TTC549 (cell line): ENCODE data around the gene JOSD1.
"Not testable (repeated sequence)": the region's sequence is repeated elsewhere in the genome, so short reads cannot be mapped to it uniquely, and the experiment has no call there.

Source experiments
- FAIRE-seq: peaks from 2 replicates; lab custom pipeline; 2012; peaks lifted over from hg19 to GRCh38; lab: Jason Lieb, UNC

JOSD1 gene

DNA sequence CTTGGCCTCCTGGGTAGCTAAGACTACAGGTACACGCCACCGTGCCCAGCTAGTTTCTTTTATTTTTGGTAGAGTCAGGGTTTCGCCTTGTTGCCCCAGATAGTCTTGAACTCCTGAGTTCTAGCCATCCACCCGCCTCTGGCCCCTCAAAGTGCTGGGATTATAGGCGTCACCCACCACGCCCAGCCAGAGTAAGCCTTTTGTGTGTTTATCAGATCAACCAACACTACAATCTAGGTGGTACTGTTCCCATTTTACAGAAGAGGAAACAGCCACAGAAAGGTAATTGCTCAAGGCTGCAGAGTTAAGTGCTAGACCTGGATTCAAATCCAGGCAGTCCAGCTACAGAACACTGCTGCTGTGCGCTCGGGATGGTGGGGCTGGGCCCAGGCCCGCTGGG is 15.8 kb downstream of the JOSD1 start:
- no peak for FAIRE-seq

DNA sequence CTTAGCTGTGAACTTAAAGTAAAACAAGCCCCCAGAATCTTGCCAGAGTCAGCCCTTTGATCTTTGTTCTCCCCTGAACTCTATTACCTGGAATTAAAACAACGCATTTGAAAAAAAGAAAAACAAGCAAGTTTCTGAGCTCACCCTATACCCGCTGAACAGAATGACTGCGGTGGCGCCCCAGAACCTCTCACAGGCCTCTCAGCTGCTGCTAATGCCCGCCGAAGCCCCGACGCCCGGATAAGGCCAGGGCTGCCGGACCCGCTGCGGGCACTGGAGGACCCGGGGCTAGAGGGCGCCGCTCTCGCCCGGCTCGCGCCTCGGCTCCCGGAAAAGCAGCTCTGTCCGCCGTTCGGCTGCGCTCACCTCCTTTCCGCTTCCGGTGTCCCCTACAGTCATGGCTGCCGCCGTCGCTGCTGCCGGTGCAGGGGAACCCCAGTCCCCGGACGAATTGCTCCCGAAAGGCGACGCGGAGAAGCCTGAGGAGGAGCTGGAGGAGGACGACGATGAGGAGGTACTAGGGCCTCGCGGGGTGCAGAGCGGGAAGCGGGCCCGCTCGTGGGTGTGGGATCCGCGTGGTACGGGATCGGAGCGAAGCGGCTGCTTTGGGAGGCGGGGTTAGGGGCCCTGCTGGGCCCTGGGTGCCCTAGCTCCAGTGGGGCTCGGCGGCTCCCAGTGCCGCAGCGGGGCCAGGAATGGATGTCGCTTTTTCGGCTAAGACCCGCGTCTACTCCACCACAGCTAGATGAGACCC is 19.0 kb downstream of the JOSD1 start, which contains the start of gene TOMM22:
Gene TOMM22, plus strand, starts transcription at position 376 of the 754 bp plus-strand sequence. Its CDS starts 22 bp downstream, at position 398.
- no peak for FAIRE-seq

DNA sequence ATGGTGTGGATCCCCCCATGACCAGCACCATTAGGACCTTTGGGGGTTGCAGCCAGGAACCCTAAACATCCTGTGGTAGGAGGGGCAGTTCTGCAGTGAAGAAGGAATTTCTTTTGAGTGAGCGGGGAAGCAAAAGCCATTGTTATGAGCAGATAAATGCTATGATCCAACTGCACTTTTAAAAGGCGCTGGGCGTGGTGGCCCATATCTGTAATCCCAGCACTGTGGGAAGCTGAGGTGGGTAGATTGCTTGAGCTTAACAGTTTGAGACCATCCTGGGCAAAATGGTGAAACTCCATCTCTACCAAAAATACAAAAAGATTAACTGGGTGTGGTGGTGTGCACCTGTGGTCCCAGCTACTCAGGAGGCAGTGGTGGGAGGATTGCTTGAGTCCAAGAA is 24.9 kb downstream of the JOSD1 start:
- no peak for FAIRE-seq

DNA sequence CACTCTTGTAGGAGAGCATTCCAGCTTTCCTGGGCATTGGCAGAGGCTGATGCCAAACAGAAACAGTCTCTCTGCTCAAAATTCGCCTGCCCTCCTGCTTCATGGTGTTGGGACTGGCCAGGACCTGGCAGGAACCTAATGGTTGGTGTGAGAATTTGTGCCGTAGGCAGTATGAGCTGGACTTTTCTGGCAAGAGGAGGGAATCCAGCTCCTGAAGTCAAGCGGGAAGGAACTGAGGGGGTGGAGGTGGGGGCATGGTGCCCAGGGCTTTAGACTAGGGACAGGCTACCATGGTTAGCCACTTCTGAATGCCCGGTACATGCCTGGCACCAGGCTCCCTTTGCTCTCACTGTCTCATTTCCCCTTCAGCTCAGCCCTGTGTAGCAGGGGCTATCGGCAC is 25.9 kb downstream of the JOSD1 start:
- FAIRE-seq = no peak

DNA sequence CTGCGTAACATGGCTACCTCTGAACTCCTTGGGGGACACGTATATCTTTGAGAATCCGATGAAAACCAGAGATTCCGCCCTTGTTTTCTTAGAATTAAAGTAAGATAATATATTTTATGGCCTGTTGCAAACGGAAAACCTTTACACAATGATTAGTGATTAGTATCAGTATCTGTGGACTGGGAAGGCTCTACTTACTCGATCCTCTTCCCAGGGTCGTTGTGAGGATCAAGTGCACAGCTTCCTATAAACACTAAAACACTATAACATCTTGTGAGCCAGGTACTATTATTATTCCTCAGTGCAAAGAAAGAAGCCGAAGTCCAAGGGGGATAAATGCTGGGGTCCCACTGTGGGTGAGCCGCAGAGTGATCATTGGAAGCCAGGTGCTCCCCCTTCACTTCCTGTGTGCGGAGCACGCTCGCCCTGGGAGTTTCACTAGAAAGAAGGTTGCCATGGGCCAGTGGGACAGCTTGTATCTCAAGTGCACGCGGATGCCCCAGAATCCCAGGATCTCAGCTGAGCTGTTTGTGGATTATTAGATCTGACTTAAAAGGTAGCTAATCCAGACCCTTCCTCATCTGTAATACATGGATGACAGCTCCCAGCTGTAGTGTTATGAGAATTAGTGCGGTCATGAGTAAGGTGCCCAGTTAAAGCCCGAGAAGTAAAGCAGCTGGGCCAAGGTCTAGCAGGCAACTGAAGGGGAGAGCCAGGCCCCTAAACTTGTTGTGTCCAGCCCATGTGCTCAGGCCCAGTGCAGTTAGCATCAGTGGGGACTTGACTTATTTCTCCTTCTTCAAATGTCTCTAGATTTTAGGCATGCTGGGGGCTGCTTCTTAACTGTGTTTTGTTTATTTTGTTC is 43.5 kb downstream of the JOSD1 start:
- FAIRE-seq = no peak

DNA sequence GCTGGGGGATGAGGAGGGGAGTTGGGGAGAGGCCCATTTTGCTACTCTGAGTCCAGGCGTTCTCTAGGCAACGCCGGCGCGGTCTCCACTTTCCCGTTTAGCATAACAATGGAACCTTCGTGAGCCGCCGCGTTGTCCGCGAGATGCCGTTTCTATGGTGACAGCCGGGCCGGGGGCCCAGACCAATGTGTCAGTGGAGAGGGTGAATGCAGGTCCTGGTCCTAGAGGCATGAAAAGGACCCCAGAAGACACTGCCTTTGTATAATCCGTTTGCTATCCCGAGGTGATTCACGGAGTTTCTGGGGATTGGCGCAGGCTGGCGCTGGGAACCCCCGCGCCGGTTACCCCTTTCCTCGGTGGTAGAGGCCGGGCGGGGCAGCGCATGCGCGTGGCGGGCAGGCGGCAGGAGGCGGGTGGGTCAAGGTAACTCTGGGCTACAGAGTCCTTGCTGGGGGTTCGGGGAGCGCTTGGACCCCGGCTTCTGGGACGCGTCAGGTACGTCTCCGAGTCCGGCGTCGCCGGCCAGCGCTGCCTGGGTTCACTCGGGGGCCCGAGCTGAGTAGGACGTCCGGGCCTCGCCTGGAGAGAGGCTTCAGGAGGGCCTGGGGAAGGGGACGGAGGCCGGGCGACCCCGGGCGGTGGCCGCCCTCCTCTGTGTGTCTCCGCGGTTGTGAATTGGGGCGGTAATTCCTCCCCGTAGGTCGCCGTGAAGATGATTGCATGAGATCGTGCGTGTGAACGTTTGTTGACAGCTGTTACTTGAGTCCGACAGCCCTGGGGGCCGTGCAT is 44.3 kb downstream of the JOSD1 start, which contains the start of the genes CBY1 and FAM227A:
Gene CBY1, plus strand, starts transcription at position 383 of the 789 bp plus-strand sequence. CDS start 11,417 bp downstream, outside the sequence.
Gene FAM227A, minus strand, starts transcription at position 137 of the 789 bp plus-strand sequence. CDS start 6,224 bp downstream, outside the sequence.
- no peak for FAIRE-seq

DNA sequence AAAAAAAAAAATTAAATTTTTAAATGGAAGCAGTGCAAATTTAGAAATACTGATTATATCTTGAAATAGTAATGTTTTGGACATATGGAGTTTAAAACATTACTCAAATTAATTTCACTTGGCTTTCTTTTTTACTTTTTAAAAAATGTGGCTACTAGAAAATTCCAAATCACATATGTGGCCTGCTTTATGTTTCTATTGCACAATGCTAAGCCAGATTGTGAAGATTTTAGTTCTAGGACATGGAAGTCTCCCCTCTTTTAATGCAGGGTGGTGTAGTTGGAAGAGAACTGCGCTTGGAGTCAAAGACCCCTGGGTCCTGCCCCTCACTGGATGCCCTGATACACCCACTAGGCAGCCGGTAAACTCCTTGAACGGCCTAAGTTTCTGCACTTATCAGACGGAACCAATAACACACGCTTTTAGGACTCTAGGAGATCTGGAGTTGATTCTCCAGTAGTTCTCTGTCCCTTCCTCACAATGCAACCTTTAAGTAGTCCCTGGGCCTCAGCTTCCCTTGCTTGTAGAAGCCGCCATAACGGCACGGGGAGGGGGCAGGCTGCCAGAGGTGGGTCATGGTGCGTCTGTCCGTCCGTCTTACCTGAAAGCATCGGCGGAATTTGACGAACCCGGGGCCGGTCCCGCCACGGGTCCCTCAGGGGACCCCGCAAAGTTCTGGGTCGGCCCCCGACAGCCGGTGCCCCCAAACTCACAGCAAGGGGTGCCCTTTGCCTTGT is 45.1 kb downstream of the JOSD1 start:
- FAIRE-seq = no peak

DNA sequence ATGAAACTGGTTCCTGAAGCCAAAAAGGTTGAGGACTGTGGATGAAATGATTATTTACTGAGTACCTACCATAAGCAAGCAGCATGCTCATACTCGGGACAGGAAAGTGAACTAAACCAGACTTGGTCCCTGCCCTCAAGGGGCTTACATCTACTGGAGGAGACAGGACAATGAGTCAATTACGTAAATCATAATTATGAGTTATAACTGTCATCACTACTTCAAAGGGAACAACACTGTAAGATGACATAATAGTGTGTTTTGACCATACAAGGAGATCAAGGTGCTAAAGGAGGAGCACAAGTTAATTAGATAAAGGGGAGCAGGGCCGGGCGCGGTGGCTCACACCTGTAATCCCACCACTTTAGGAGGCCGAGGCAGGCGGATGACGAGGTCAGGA is 47.0 kb downstream of the JOSD1 start:
- no peak for FAIRE-seq

DNA sequence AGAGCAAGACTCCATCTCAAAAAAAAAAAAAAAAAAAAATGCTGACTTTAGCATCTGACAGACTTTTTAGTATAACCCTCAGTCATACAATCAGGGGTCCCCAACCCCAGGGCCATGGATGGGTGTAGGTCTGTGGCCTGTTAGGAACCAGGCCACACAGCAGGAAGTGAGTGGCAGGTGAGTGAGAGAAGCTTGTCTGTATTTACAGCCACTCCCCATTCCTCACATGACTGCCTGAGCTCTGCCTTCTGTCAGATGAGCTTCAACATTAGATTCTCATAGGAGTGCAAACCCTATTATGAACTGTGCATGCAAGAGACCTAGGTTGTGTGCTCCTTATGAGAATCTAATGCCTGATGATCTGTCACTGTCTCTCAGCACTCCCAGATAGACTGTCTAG is 47.9 kb downstream of the JOSD1 start:
- no peak for FAIRE-seq

DNA sequence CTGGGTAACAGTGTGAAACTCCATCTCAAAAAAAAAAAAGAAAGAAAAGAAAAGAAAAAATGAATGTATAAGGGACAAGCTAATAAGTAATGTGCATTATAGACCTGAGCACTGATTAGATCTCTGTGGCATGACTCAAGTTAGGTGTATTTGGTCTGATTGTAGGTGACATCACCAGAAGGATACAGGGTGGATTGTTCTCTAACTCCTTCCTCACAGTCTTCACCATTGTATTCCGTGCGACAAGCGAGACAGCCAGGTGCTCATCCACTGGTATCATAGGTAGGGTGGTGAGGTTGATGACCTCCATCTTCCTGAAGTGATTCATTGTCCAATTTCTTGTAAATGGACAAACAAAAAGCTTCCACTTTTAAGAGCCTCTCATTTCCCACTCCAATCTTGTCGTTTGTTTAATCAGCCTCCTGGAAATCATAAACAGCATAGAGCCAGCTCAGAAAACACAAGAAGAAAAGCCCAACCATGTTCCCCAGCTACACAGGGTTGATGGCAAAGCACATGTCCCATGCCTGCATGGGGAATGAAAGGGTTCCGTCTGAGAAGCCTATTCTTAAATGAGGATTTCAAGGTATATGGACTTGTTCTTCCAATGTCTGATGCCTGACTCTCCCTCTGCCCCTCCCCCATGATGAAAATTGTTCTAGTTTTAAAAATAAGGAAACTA is 50.8 kb downstream of the JOSD1 start:
- FAIRE-seq = no peak

DNA sequence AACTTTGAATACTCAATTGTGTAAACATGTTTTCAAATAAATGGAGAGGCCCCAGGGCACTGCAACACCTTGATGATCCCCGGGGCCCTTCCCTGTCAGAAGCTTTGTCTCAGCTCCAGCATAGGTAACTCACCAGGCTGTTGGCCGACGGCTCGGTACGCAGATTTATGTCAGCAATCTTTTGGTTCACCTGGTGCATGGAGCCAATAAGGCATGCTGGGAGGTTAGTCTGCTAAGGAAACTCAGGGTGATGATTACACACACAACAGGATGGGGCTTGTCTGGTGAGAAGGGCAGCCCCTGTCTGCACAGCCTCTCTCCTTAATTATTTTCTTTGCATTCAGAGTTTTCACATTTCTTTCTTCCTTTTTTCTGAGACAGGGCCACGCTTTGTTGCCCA is 55.3 kb downstream of the JOSD1 start:
- FAIRE-seq = no peak

DNA sequence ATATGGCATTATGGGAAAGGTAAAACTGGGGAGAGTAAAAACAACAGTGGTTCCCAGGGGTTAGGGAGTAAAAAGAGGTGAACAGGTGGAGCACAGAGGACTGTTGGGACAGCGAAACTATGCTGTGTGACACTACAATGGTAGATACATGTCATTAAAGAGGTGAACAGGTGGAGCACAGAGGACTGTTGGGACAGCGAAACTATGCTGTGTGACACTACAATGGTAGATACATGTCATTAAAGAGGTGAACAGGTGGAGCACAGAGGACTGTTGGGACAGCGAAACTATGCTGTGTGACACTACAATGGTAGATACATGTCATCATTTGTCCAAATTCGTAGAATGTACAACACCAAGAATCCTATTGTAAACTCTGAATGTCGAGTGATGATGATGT is 56.5 kb downstream of the JOSD1 start:
- not testable (repeated sequence) for FAIRE-seq

DNA sequence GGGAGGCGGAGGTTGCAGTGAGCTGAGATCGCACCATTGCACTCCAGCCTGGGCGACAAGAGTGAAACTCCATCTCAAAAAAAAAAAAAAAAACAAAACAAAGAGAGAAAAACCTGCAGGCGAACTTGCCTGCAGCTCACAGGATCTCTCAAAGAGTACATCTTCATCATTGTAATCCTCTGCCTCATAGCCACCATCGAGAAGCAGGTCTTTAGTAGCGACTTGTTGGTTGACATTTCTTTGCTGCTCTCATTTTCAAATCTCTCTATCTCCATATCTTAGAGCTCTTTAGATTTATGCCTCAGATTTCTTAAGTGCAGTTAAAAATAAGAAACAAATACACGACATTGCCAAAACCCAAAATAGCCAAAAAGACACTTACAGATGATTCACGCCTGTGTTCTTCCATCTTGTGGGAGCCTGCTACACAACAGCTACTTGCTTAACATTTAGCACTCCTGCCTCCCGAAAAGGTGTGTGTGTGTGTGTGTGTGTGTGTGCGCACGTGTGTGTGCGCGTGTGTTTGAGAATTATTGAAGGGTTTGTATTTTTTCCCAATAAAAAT is 59.2 kb downstream of the JOSD1 start:
- no peak for FAIRE-seq

DNA sequence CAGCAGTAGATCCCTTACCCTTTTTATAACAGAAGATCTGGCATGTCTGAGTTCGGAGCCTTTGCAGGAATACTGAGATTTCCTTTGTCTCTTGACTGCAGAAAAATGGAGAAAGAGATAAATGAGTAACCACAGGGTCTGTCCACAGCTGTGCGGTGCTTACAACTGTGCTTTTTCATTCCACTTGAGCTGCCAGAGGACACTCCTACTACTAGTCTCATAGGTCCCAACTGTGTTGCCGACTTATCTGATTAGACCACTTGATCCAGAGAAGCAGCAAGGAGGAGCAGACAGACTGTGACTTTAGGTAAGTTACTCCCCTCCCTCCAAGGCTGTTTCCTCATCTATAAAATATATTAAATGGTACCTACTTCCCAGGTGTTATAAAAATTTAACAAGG is 62.0 kb downstream of the JOSD1 start:
- no peak for FAIRE-seq

DNA sequence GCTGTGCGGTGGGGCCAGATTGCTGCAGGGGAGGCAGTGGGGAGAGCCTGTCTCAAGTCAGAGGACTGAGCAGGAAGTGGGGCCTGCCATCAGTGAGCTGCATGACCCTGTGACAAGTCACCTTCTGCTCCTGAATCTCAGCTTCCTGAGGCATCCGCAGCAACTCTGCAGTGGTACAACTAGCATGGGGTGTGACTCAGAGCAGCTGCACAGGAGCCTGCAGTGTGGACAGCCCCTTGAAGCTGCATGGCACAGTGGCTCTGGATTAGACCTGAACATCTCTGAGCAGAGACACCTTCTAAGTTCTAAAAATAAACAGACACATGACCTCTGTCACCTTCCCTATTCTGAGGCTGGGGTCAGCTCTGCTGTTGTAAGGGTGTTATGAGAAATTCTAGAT is 62.5 kb downstream of the JOSD1 start:
- no peak for FAIRE-seq
